ENCODE measurements around the gene PIP5K1B. TPM values are rescaled to one million over a fixed set of nuclear protein-coding genes. Genes with fewer than 3 reads are reported as not detected.

The PIP5K1B gene
- total RNA-seq, 2 experiments from 2014 or later: 3.8 to 10.7 TPM

DNA sequence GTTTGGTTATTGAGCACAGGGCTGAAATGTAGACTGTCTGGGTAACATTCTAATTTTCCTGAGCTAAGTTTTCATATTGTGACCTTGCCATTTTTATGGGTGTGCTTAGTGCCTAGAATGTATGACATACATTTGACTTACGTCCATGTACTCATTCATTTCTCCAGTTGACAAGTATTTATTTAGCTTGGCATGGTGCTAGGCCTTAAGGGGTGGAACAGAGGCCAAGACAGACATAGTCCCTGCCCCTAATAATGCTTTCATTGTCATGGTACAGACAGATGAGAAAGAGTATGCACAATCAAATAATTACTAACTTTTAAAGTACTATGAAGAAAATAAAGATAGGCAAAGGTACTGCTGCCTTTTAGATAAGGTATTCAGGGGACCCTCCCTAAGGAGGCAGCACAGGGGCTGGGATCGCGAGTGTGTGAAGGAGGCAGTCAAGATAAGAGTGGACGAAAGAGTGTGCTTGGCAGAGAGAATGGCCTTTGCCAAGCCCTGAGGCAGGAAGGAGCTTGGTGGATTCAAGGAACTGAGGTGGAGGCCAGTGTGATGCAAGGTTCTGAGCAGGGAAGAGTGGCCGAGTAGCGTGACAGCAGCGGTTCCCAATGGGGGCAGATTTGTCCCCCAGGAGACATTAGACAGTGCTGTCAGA, 128.0 kb downstream of the PIP5K1B start:
- no peak overlapping the region for H3K27ac ChIP-seq (ENCODE audit: low read depth, low read length, poor library complexity, severe bottlenecking)
- no peaks in the 10 kb centered on the region for H4K20me1 ChIP-seq (ENCODE audit: insufficient read depth, low read length)
- no peaks in the 10 kb centered on the region for H3K79me2 ChIP-seq (ENCODE audit: insufficient read depth, low read depth, low read length)
- H2AFZ ChIP-seq (ENCODE audit: low read length): no peak overlapping the region
- no peaks in the 10 kb centered on the region for H3K9me3 ChIP-seq (ENCODE audit: low read length)
- no peaks in the 10 kb centered on the region for H3K36me3 ChIP-seq (ENCODE audit: insufficient read depth, low read length)
- no peak for DNase-seq (ENCODE audit: low spot score)
- TF ChIP-seq EZH2phosphoT487 (IDR thresholded peaks at IDR 0.05; ENCODE audit: borderline replicate concordance, low read depth, low read length): no peak
- TF ChIP-seq, protein P1, sequence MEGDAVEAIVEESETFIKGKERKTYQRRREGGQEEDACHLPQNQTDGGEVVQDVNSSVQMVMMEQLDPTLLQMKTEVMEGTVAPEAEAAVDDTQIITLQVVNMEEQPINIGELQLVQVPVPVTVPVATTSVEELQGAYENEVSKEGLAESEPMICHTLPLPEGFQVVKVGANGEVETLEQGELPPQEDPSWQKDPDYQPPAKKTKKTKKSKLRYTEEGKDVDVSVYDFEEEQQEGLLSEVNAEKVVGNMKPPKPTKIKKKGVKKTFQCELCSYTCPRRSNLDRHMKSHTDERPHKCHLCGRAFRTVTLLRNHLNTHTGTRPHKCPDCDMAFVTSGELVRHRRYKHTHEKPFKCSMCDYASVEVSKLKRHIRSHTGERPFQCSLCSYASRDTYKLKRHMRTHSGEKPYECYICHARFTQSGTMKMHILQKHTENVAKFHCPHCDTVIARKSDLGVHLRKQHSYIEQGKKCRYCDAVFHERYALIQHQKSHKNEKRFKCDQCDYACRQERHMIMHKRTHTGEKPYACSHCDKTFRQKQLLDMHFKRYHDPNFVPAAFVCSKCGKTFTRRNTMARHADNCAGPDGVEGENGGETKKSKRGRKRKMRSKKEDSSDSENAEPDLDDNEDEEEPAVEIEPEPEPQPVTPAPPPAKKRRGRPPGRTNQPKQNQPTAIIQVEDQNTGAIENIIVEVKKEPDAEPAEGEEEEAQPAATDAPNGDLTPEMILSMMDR (conservative IDR thresholded peaks at IDR 0.05; ENCODE audit: low read length): no peak
- H3K9me2 ChIP-seq (ENCODE audit: insufficient read depth, low read length): no peaks in the 10 kb centered on the region
- ChIA-PET POLR2A (interaction anchor here (1.0 kb wide), 2 partner anchors 10 to 80 kb away, joined by 3 to 4 read pairs; no protein-coding TSS in a partner anchor), CTCF (ENCODE audit: unreplicated experiment) (no interaction called here)
- no peak overlapping the region for H3K4me3 ChIP-seq (ENCODE audit: low read depth, low read length, poor library complexity, severe bottlenecking)
- BruUV-seq (replicated peaks): no TSS peak
- intact Hi-C loops (cut with micrococcal nuclease; ENCODE audit: unreplicated experiment): no loop called here
- H3K4me2 ChIP-seq (ENCODE audit: low read length): no peak overlapping the region
- no peaks in the 10 kb centered on the region for H3K4me1 ChIP-seq (ENCODE audit: insufficient read depth, low read length, poor library complexity, severe bottlenecking)

DNA sequence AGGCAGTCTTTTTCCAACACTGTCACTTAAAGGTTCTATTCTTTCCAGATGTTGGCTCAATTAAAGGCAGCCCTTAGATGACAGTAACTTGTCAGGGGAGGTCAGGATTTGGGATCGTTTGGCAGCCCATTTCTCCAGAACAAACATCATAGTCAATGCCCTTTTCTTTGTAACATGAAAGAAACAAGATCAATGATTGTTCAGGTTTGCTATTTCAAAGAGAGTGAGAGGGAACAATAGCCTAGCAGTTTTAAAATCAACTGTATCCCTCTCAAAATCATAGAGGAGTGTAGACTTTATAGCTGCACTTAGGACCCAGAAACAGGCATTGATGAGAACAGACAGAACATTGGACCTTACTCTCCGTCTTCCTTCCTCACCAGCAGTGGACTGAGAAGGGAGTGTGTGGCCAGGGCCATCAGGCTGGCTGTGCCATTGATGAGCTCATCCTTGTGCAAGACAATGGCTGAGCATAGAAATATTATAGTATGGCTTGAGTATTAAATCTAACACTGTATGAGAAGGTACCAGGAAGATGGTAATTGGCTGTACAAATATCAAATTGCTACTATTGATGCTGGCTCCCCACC, 130.0 kb downstream of the PIP5K1B start:
- no peaks in the 10 kb centered on the region for H4K20me1 ChIP-seq (ENCODE audit: insufficient read depth, low read length)
- H3K4me2 ChIP-seq (ENCODE audit: low read length): no peak overlapping the region
- no peaks in the 10 kb centered on the region for H3K9me3 ChIP-seq (ENCODE audit: low read length)
- H3K4me1 ChIP-seq (ENCODE audit: insufficient read depth, low read length, poor library complexity, severe bottlenecking): no peaks in the 10 kb centered on the region
- no peak overlapping the region for H2AFZ ChIP-seq (ENCODE audit: low read length)
- no peaks in the 10 kb centered on the region for H3K79me2 ChIP-seq (ENCODE audit: insufficient read depth, low read depth, low read length)
- ChIA-PET POLR2A (interaction anchor here (0.7 kb wide), 1 partner anchor 59 kb away, joined by 3 read pairs; no protein-coding TSS in a partner anchor), CTCF (ENCODE audit: unreplicated experiment) (no interaction called here)
- BruUV-seq (replicated peaks): no TSS peak
- no peaks in the 10 kb centered on the region for H3K36me3 ChIP-seq (ENCODE audit: insufficient read depth, low read length)
- DNase-seq (ENCODE audit: low spot score): no peak
- no peak overlapping the region for H3K4me3 ChIP-seq (ENCODE audit: low read depth, low read length, poor library complexity, severe bottlenecking)
- no peak overlapping the region for H3K27ac ChIP-seq (ENCODE audit: low read depth, low read length, poor library complexity, severe bottlenecking)
- TF ChIP-seq EZH2phosphoT487 (IDR thresholded peaks at IDR 0.05; ENCODE audit: borderline replicate concordance, low read depth, low read length): no peak
- TF ChIP-seq, protein P1 (conservative IDR thresholded peaks at IDR 0.05; ENCODE audit: low read length): no peak
- intact Hi-C loops (cut with micrococcal nuclease; ENCODE audit: unreplicated experiment): no loop called here
- no peaks in the 10 kb centered on the region for H3K9me2 ChIP-seq (ENCODE audit: insufficient read depth, low read length)

DNA sequence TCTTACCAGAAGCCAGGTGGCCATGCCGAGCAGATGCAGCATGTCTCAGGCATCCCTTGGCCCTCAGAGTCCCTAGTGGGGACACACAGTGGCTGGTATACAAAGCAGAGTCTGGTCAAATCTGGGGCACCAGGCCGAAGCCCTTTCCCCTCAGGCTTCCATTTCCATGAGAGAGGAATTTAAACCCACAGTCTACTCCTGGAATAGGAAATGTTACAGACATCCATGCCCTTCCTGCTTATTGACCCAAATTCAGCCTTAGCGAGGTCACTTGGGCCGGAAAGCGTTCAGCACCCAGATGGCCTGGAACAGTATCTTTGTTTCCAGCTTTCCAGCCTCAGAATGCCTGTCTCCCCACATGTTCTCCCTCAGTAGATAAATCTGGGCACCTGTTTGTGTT, 131.7 kb downstream of the PIP5K1B start:
- H3K4me2 ChIP-seq (ENCODE audit: low read length): no peak overlapping the region
- H3K9me3 ChIP-seq (ENCODE audit: low read length): no peaks in the 10 kb centered on the region
- H3K27ac ChIP-seq (ENCODE audit: low read depth, low read length, poor library complexity, severe bottlenecking): no peak overlapping the region
- H3K36me3 ChIP-seq (ENCODE audit: insufficient read depth, low read length): no peaks in the 10 kb centered on the region
- H3K4me3 ChIP-seq (ENCODE audit: low read depth, low read length, poor library complexity, severe bottlenecking): no peak overlapping the region
- H3K4me1 ChIP-seq (ENCODE audit: insufficient read depth, low read length, poor library complexity, severe bottlenecking): no peaks in the 10 kb centered on the region
- no peaks in the 10 kb centered on the region for H4K20me1 ChIP-seq (ENCODE audit: insufficient read depth, low read length)
- intact Hi-C loops (cut with micrococcal nuclease; ENCODE audit: unreplicated experiment): no loop called here
- no peak for TF ChIP-seq EZH2phosphoT487 (IDR thresholded peaks at IDR 0.05; ENCODE audit: borderline replicate concordance, low read depth, low read length)
- TF ChIP-seq, protein P1 (conservative IDR thresholded peaks at IDR 0.05; ENCODE audit: low read length): no peak
- no peak for DNase-seq (ENCODE audit: low spot score)
- POLR2A ChIA-PET: no interaction called here
- no TSS peak for BruUV-seq (replicated peaks)
- no peaks in the 10 kb centered on the region for H3K79me2 ChIP-seq (ENCODE audit: insufficient read depth, low read depth, low read length)
- H2AFZ ChIP-seq (ENCODE audit: low read length): no peak overlapping the region
- no peaks in the 10 kb centered on the region for H3K9me2 ChIP-seq (ENCODE audit: insufficient read depth, low read length)
- CTCF ChIA-PET (ENCODE audit: unreplicated experiment): no interaction called here

All from OCI-LY7 (cell line).